Sigmoid colon (tissue), 3 donors: Measurements from ENCODE around the gene XRRA1.

ENCODE experiments used
- CTCF ChIP-seq, 4 experiments: fragments of 450-650 bp in 3 of 4; fragments of 200-600 bp in 1 of 4; IDR thresholded peaks; one replicate each; pipeline ENCODE4 v1.5.1; 2016 to 2019; ENCODE audit warnings: antibody characterized with exemption in 4 of 4, mild to moderate bottlenecking in 3 of 4, moderate library complexity in 2 of 4
- POLR2A ChIP-seq, 2 donors: fragments of 450-650 bp; IDR thresholded peaks; one replicate each; pipeline ENCODE4 v1.6.1; 2016; ENCODE audit warnings: antibody characterized with exemption in 2 of 2, mild to moderate bottlenecking in 2 of 2, moderate library complexity in 2 of 2

- TF ChIP-seq POLR2A (IDR thresholded peaks at IDR 0.05) (no peak), CTCF (IDR thresholded peaks at IDR 0.05) (no peak)
These were observed 39.5 kb downstream of the XRRA1 start for GRCh38 chr11:74909385-74909784.
